H1 (cell line): ENCODE measurements around the gene PPP2R2B. TPM values are rescaled to one million over a fixed set of nuclear protein-coding genes. Genes with fewer than 3 reads are reported as not detected.

ENCODE experiments used
- CTCF ChIA-PET: fragments of 300-600 bp; sonication (Branson Sonifier 250); formaldehyde crosslinking; loops from one replicate; lab custom pipeline; 2021; ENCODE audit not compliant: partially characterized antibody; lab: Charles Lee
- POLR2A ChIA-PET: fragments of 300-600 bp; sonication (Branson Sonifier 250); formaldehyde crosslinking; loops from one replicate; lab custom pipeline; 2021; ENCODE audit warnings: inconsistent platforms; ENCODE audit not compliant: partially characterized antibody; lab: Charles Lee
- DNase-seq, 2 experiments: peaks; one replicate each; pipeline versions ENCODE4 v3.0.0 to v3.0.0-alpha.2; 2010 to 2022; ENCODE audit warnings: low spot score in 2 of 2, low read depth in 1 of 2, mixed read lengths in 1 of 2
- FAIRE-seq: peaks from 2 replicates; lab custom pipeline; 2011; peaks lifted over from hg19 to GRCh38; lab: Jason Lieb, UNC
- H2AFZ ChIP-seq: 2 replicates; pipeline ENCODE4 v1.8.1; 2012; ENCODE audit warnings: low read length, inconsistent platforms
- H2AK5ac ChIP-seq: 2 replicates; pipeline ENCODE4 v1.6.1; 2013; ENCODE audit warnings: low read depth, low read length
- H2BK120ac ChIP-seq: replicated peaks from 2 replicates; pipeline ENCODE3; 2013; ENCODE audit warnings: low read depth, low read length, inconsistent platforms
- H2BK12ac ChIP-seq: 2 replicates; pipeline ENCODE4 v1.6.1; 2013; ENCODE audit warnings: low read depth, low read length
- H2BK15ac ChIP-seq: 2 replicates; pipeline ENCODE4 v1.6.1; 2013; ENCODE audit warnings: low read length
- H2BK20ac ChIP-seq: 2 replicates; pipeline ENCODE4 v1.6.1; 2013; ENCODE audit warnings: low read length
- H2BK5ac ChIP-seq: 2 replicates; pipeline ENCODE4 v1.6.1; 2013; ENCODE audit warnings: low read depth, low read length
- H3K14ac ChIP-seq: 2 replicates; pipeline ENCODE4 v1.6.1; 2013; ENCODE audit warnings: inconsistent platforms; ENCODE audit not compliant: insufficient read length
- H3K18ac ChIP-seq: 2 replicates; pipeline ENCODE4 v1.6.1; 2013; ENCODE audit warnings: low read length; ENCODE audit errors: extremely low read depth
- H3K23ac ChIP-seq: 2 replicates; pipeline ENCODE4 v1.6.1; 2013; ENCODE audit warnings: inconsistent platforms; ENCODE audit not compliant: insufficient read length
- H3K23me2 ChIP-seq: 2 replicates; pipeline ENCODE4 v1.6.1; 2013; ENCODE audit warnings: low read depth, low read length
- H3K27ac ChIP-seq: 2 replicates; pipeline ENCODE4 v1.6.1; 2011; ENCODE audit warnings: low read depth, low read length, inconsistent platforms
- H3K27me3 ChIP-seq, 4 experiments: replicated peaks in 1 of 4; 1 replicate in 1 of 4; 2 replicates in 3 of 4; pipeline versions ENCODE4 v1.6.1 to v1.8.1; 2011 to 2013; ENCODE audit warnings: low read length in 3 of 4, mild to moderate bottlenecking in 3 of 4, inconsistent platforms in 2 of 4, mixed read lengths in 2 of 4, moderate library complexity in 1 of 4; ENCODE audit not compliant: control insufficient read depth in 3 of 4, insufficient read depth in 3 of 4; ENCODE audit errors: extremely low read depth in 1 of 4
- H3K36me3 ChIP-seq, 4 experiments: 2 replicates each; pipeline versions ENCODE4 v1.6.1 to v1.8.1; 2011 to 2013; ENCODE audit warnings: mild to moderate bottlenecking in 4 of 4, low read length in 3 of 4, moderate library complexity in 2 of 4, control low read depth in 1 of 4, inconsistent platforms in 1 of 4; ENCODE audit not compliant: insufficient read depth in 4 of 4, control insufficient read depth in 2 of 4
- H3K4ac ChIP-seq: replicated peaks from 2 replicates; pipeline ENCODE3; 2013; ENCODE audit warnings: low read length, low read depth, mixed read lengths, inconsistent platforms; ENCODE audit not compliant: insufficient read length
- H3K4me1 ChIP-seq, 4 experiments: replicated peaks in 1 of 4; 1 replicate in 1 of 4; 2 replicates in 3 of 4; pipeline versions ENCODE4 v1.6.1 to v1.8.1; 2011 to 2013; ENCODE audit warnings: low read length in 3 of 4, inconsistent platforms in 2 of 4, mixed read lengths in 1 of 4; ENCODE audit not compliant: insufficient read depth in 4 of 4, control insufficient read depth in 3 of 4
- H3K4me2 ChIP-seq, 2 experiments: 2 replicates each; pipeline versions ENCODE4 v1.6.1 to v1.8.1; 2011 to 2013; ENCODE audit warnings: low read depth in 2 of 2, low read length in 2 of 2, control low read depth in 1 of 2, inconsistent platforms in 1 of 2, mild to moderate bottlenecking in 1 of 2; ENCODE audit not compliant: insufficient read depth in 1 of 2
- H3K4me3 ChIP-seq, 4 experiments: fragments of 200-600, 300-600 bp in 1 of 4; sonication (generic), shearing (Covaris generic), sonication (Bioruptor Twin) in 1 of 4; 2 replicates each; pipeline versions ENCODE4 v1.5.1 to v1.8.1; 2011 to 2016; ENCODE audit warnings: low read length in 4 of 4, low read depth in 3 of 4, control low read depth in 2 of 4, inconsistent platforms in 2 of 4, mild to moderate bottlenecking in 2 of 4, mixed read lengths in 1 of 4, moderate library complexity in 1 of 4; ENCODE audit not compliant: insufficient read depth in 2 of 4; ENCODE audit errors: extremely low read depth in 1 of 4
- H3K56ac ChIP-seq: replicated peaks from 2 replicates; pipeline ENCODE3; 2013; ENCODE audit warnings: low read depth, mild to moderate bottlenecking, mixed read lengths, low read length, inconsistent platforms; ENCODE audit not compliant: insufficient read length
- H3K79me1 ChIP-seq: 2 replicates; pipeline ENCODE4 v1.6.1; 2013; ENCODE audit warnings: low read depth, low read length, control low read depth
- H3K79me2 ChIP-seq, 2 experiments: 2 replicates each; pipeline versions ENCODE4 v1.6.1 to v1.8.1; 2012 to 2013; ENCODE audit warnings: low read length in 2 of 2, mild to moderate bottlenecking in 2 of 2, inconsistent platforms in 1 of 2; ENCODE audit not compliant: insufficient read depth in 2 of 2, control insufficient read depth in 1 of 2
- H3K9ac ChIP-seq, 4 experiments: replicated peaks in 1 of 4; 1 replicate in 1 of 4; 2 replicates in 3 of 4; pipeline versions ENCODE4 v1.6.1 to v1.8.1; 2011 to 2013; ENCODE audit warnings: low read depth in 3 of 4, low read length in 3 of 4, control low read depth in 2 of 4, mild to moderate bottlenecking in 2 of 4, moderate library complexity in 2 of 4, inconsistent platforms in 1 of 4; ENCODE audit errors: extremely low read depth in 1 of 4
- H3K9me3 ChIP-seq, 2 experiments: 2 replicates each; pipeline versions ENCODE4 v1.6.1 to v1.8.1; 2012 to 2013; ENCODE audit warnings: mild to moderate bottlenecking in 2 of 2, moderate library complexity in 2 of 2, control low read depth in 1 of 2, inconsistent platforms in 1 of 2, low read depth in 1 of 2, low read length in 1 of 2, mixed read lengths in 1 of 2; ENCODE audit not compliant: insufficient read depth in 2 of 2
- H4K20me1 ChIP-seq, 2 experiments: replicated peaks in 1 of 2; 2 replicates each; pipeline versions ENCODE3 to v1.8.1; 2011 to 2013; ENCODE audit warnings: inconsistent platforms in 2 of 2, low read length in 2 of 2, mild to moderate bottlenecking in 1 of 2; ENCODE audit not compliant: insufficient read depth in 2 of 2, control insufficient read depth in 1 of 2
- H4K5ac ChIP-seq: 2 replicates; pipeline ENCODE4 v1.6.1; 2013; ENCODE audit warnings: low read length, low read depth, mixed read lengths, inconsistent platforms; ENCODE audit not compliant: insufficient read length
- H4K8ac ChIP-seq: 2 replicates; pipeline ENCODE4 v1.8.0; 2013; ENCODE audit warnings: mild to moderate bottlenecking, moderate library complexity, low read length, inconsistent platforms; ENCODE audit not compliant: insufficient read depth; ENCODE audit errors: extremely low read depth
- H4K91ac ChIP-seq: replicated peaks from 2 replicates; pipeline ENCODE3; 2013; ENCODE audit warnings: low read length, mixed read lengths, inconsistent platforms; ENCODE audit not compliant: insufficient read length
- BRCA1 ChIP-seq: IDR thresholded peaks from 2 replicates; pipeline ENCODE4 v1.6.1; 2012; ENCODE audit warnings: low read depth, low read length, improper control_type of control experiment
- CHD2 ChIP-seq: IDR thresholded peaks from 2 replicates; pipeline ENCODE4 v1.6.1; 2012; ENCODE audit warnings: low read length, improper control_type of control experiment
- CTBP2 ChIP-seq: IDR thresholded peaks from 2 replicates; pipeline ENCODE4 v1.7.0; 2011; ENCODE audit warnings: borderline replicate concordance, mild to moderate bottlenecking, moderate library complexity, mixed read lengths, low read length; ENCODE audit not compliant: insufficient read depth, insufficient read length
- EZH2 ChIP-seq: fragments of 200-600 bp; sonication (generic); IDR thresholded peaks from 2 replicates; pipeline ENCODE4 v1.7.1; 2012; ENCODE audit warnings: low read depth, mild to moderate bottlenecking, moderate library complexity, low read length, inconsistent platforms; ENCODE audit not compliant: severe bottlenecking
- GABPA ChIP-seq: IDR thresholded peaks from 2 replicates; pipeline ENCODE4 v1.6.1; 2011; ENCODE audit warnings: mild to moderate bottlenecking, low read length, moderate library complexity, borderline replicate concordance; ENCODE audit not compliant: insufficient read depth
- MAFK ChIP-seq: IDR thresholded peaks from 2 replicates; pipeline ENCODE4 v1.6.1; 2012; ENCODE audit warnings: low read depth, mild to moderate bottlenecking, improper control_type of control experiment, low read length
- MAX ChIP-seq: IDR thresholded peaks from 2 replicates; pipeline ENCODE4 v1.6.1; 2012; ENCODE audit warnings: inconsistent platforms
- NANOG ChIP-seq: IDR thresholded peaks from 2 replicates; pipeline ENCODE4 v1.6.1; 2011; ENCODE audit warnings: low read length, low read depth, mild to moderate bottlenecking, inconsistent platforms; ENCODE audit not compliant: insufficient read depth, poor library complexity, severe bottlenecking
- NRF1 ChIP-seq: IDR thresholded peaks from 2 replicates; pipeline ENCODE4 v1.6.1; 2011; ENCODE audit warnings: mild to moderate bottlenecking, low read depth, low read length, improper control_type of control experiment
- RXRA ChIP-seq: IDR thresholded peaks from 2 replicates; pipeline ENCODE4 v1.6.1; 2011; ENCODE audit warnings: low read depth, mild to moderate bottlenecking, low read length, moderate library complexity; ENCODE audit not compliant: insufficient read depth
- TBP ChIP-seq: IDR thresholded peaks from 2 replicates; pipeline ENCODE4 v1.6.1; 2011; ENCODE audit warnings: low read depth, low read length, improper control_type of control experiment
- YY1 ChIP-seq: IDR thresholded peaks from 2 replicates; pipeline ENCODE4 v1.6.1; 2011; ENCODE audit warnings: low read depth, mild to moderate bottlenecking, low read length
- WGBS, 2 experiments: shearing (Covaris generic) in 1 of 2; methylation state at CpG; one replicate each; pipeline versions ENCODE4 v1.1.6 to v1.1.7; 2013 to 2015; ENCODE audit warnings: low lambda C conversion rate in 2 of 2, mixed read lengths in 2 of 2, inconsistent platforms in 1 of 2, low coverage in 1 of 2, missing lambda C conversion rate in 1 of 2; ENCODE audit not compliant: insufficient replicate concordance in 2 of 2, insufficient coverage in 1 of 2, insufficient read length in 1 of 2; ENCODE audit errors: extremely low coverage in 1 of 2, missing lambda C conversion rate in 1 of 2; 5-methylcytosine and 5-hydroxymethylcytosine counted together
- polyA plus RNA-seq, 7 experiments: library from polyadenylated mRNA; depleted of rRNA in 3 of 7; stranded (reverse) in 5 of 7; unstranded in 2 of 7; fragments of >200 nt in 5 of 7; fragments of 200-250 nt in 2 of 7; gene quantifications; 1 replicate in 5 of 7; 2 replicates in 1 of 7; 4 replicates in 1 of 7; pipeline versions ENCODE4 v1.2.1 to v1.2.3, GENCODE V29; 2011 to 2013; ENCODE audit warnings: missing spikeins in 2 of 7, mixed read lengths in 2 of 7
- total RNA-seq: library from RNA; stranded (reverse); fragmentation: NEBNext Ultra II Directional; extraction: Animal tissue kit (Norgen Biotek cat#: 25700); gene quantifications from 2 replicates; pipeline ENCODE4 v1.2.1, GENCODE V29; 2021
- TF ChIP-seq, protein P1 (sequence below): IDR thresholded peaks from 2 replicates; pipeline ENCODE4 v1.6.1; 2012; ENCODE audit warnings: inconsistent platforms

PPP2R2B gene
- total and polyA plus RNA-seq, 2 of the 8 experiments (the other 6 are each of a cell fraction or from before 2014, with no cell fraction given) = 21.1 to 37.1 TPM

DNA sequence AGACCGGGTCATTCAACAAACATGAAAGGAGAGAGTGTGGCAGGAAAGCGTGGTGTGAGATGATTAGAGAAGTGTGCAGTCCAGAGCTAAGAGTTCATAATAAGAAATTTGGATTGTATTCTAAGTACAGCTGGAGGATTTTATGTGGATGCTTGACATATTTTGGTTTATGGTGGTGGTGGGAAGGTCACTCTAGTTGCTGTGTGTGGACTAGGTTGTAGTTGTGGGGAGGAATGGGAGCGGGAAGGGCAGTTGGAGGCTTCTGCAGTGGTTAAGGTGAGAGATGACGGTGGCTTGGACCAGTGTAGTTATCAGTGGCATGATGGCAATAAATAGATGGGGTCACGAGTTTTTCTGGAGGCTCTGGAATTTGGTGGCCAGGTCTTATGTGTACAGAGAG lies 316.8 kb downstream of the PPP2R2B start:
- Histone ChIP-seq H3K4me1 (peaks cover 2 to 11% (median 5%) of the 10 kb centered on the region in 4 experiments; a peak in 5 of 7 replicates), H3K4me3 (no peak overlapping the region), H2BK20ac (0 out of 2 replicates have a peak overlapping the region, but pooled peaks have one; percentile 52), H3K9ac (no peak overlapping the region), H4K8ac (no peak overlapping the region), H4K5ac (no peak overlapping the region), H2BK12ac (peak overlapping the region; percentile 70), H2BK5ac (no peak overlapping the region), H2AK5ac (no peak overlapping the region), H3K4ac (no peak overlapping the region), H3K27me3 (no peaks in the 10 kb centered on the region), H3K23me2 (no peaks in the 10 kb centered on the region; the same call in none of the 2 replicates), H3K79me1 (no peaks in the 10 kb centered on the region), H3K4me2 (no peak overlapping the region), H2BK120ac (no peak overlapping the region), H3K36me3 (no peaks in the 10 kb centered on the region), H3K56ac (no peak overlapping the region), H2BK15ac (peak overlapping the region; percentile 20; the same call in 1 of the 2 replicates), H3K79me2 (no peaks in the 10 kb centered on the region), H2AFZ (no peak overlapping the region), H3K18ac (peak overlapping the region; percentile 5; the same call in 1 of the 2 replicates), H4K91ac (no peak overlapping the region), H3K27ac (no peak overlapping the region), H3K9me3 (peaks cover 3 to 4% of the 10 kb centered on the region in 2 experiments; a peak in 2 of 4 replicates), H3K23ac (no peak overlapping the region), H3K14ac (no peak overlapping the region), H4K20me1 (no peaks in the 10 kb centered on the region)
- ChIA-PET POLR2A (no interaction called here), CTCF (interaction anchor here (0.7 to 2.3 kb wide), 8 partner anchors 16 to 406 kb away, joined by 3 to 14 read pairs (median 5); no protein-coding TSS in a partner anchor)
- DNase-seq (no peak), FAIRE-seq (no peak)
- 85% methylated on average over 5 of the region's 5 CpGs; no CpG with 5 or more reads in 1 of the 2 experiments for WGBS, 2 experiments
- no peak for TF ChIP-seq NANOG
- no peak for TF ChIP-seq EZH2
- TF ChIP-seq TBP = no peak
- TF ChIP-seq RXRA = no peak
- no peak for TF ChIP-seq CHD2
- TF ChIP-seq CTBP2 = no peak
- TF ChIP-seq, protein P1, sequence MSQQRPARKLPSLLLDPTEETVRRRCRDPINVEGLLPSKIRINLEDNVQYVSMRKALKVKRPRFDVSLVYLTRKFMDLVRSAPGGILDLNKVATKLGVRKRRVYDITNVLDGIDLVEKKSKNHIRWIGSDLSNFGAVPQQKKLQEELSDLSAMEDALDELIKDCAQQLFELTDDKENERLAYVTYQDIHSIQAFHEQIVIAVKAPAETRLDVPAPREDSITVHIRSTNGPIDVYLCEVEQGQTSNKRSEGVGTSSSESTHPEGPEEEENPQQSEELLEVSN = no peak
- TF ChIP-seq GABPA = no peak
- TF ChIP-seq NRF1 = no peak
- no peak for TF ChIP-seq YY1
- TF ChIP-seq MAFK = no peak
- no peak for TF ChIP-seq MAX
- TF ChIP-seq BRCA1 = no peak
